Measurements from ENCODE around the gene RERE.

The RERE gene

DNA sequence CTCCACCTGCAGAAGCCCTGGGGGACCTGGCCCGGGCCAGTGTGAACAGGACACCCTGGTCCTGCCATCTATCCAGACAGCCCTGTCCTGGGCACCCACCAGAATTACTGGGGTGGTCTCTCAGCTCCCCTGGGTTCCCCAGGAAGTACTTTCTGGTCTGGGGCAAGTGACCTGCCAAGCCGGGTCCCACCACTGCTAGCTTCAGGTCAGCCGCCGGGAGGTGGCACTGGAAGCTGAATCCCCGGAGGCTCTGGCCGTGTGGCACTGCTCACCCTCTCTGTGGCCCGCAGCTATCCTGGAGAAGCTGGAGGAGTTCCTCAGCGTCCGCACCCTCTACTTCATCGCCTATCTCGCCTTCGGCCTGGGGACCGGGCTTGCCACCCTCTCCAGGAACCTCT, 478.2 kb downstream of the RERE start:
- Histone ChIP-seq H3K4me3 (ENCODE audit: low read depth in 1 of 5, low read length in 5 of 5) (no peak overlapping the region), H3K27ac (ENCODE audit: low read depth, low read length) (no peak overlapping the region), H3K4me1 (ENCODE audit: control insufficient read depth in 5 of 5, insufficient read depth in 5 of 5, low read length in 5 of 5) (peaks cover 3 to 16% (median 15%) of the 10 kb centered on the region in 5 donors), H3K9ac (ENCODE audit: low read length in 5 of 5) (no peak overlapping the region), H3K27me3 (ENCODE audit: control insufficient read depth in 5 of 5, insufficient read depth in 4 of 5, low read length in 5 of 5) (no peaks in the 10 kb centered on the region), H3K9me3 (ENCODE audit: control insufficient read depth in 5 of 5, low read length in 5 of 5) (no peaks in the 10 kb centered on the region), H3K36me3 (ENCODE audit: control insufficient read depth in 5 of 5, insufficient read depth in 5 of 5, low read length in 5 of 5) (peaks cover 0 to 7% (median 4%) of the 10 kb centered on the region in 5 donors)

DNA sequence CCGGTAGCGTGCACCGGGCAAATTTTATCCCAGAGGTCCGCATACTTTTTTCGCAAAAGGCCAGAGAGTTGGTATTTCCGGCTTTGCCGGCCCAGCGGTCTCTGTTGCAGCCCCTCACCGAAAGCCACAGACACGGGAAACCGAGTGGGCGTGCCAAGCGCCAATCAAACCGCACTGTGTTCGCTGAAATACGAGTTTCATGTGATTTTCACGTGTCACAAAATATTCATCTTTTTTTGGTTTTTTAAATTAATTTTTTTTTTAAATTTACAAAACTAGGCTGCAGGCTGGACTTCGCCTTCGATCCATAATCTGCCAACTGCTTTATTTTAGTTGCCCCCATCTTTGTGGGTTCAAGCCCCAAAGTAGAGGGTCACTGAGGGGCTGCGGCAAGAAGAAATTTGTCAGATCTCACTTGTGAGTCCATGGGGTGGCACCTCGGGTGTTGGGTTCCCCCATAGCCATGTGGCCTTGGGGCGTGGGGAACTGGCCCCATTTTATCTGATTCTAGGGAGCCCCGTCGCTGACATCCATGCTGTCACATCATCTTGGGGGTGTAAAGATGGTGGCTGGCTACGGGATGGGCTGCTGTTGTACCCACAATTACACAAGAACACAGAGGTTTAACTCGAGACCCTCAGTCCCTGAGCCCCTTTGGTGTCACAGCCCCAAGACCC, 478.8 kb downstream of the RERE start:
- H3K4me1 ChIP-seq (ENCODE audit: control insufficient read depth in 5 of 5, insufficient read depth in 5 of 5, low read length in 5 of 5): peaks cover 3 to 12% (median 10%) of the 10 kb centered on the region in 5 donors
- peaks cover 0 to 7% (median 4%) of the 10 kb centered on the region in 5 donors for H3K36me3 ChIP-seq (ENCODE audit: control insufficient read depth in 5 of 5, insufficient read depth in 5 of 5, low read length in 5 of 5)
- no peak overlapping the region for H3K27ac ChIP-seq (ENCODE audit: low read depth, low read length)
- no peak overlapping the region for H3K9ac ChIP-seq (ENCODE audit: low read length in 5 of 5)
- H3K9me3 ChIP-seq (ENCODE audit: control insufficient read depth in 5 of 5, low read length in 5 of 5): no peaks in the 10 kb centered on the region
- no peaks in the 10 kb centered on the region for H3K27me3 ChIP-seq (ENCODE audit: control insufficient read depth in 5 of 5, insufficient read depth in 4 of 5, low read length in 5 of 5)
- no peak overlapping the region for H3K4me3 ChIP-seq (ENCODE audit: low read depth in 1 of 5, low read length in 5 of 5)

DNA sequence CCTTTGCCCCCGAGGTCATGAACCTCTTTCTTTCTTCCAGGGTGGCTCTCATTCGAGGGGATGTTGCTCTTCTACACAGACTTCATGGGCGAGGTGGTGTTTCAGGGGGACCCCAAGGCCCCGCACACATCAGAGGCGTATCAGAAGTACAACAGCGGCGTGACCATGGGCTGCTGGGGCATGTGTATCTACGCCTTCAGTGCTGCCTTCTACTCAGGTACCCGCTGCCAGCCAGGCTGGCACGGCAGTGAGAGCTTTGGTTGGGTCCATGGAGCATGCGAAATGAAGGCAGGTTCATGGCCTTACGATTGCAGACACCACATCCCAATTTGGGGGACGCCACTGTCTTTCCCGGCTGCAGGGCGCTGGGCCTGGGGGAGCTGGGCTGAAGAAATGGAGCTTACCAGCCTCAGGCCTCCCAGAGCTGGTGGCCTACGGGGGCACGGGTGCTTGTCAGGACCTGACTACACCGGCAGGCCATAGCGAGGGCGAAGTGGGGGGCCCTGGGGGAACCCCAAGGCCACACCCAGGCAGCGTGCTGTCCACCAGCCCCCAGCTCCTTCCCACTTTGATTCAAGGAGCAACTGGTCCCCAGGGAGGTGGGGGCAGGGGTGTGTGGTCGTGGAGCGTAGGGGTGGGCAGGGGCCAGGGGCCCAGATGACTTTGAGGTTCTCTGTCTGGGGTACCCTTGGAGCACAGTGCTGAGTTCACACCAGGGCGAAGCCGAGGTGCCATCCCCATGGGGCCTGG, 479.5 kb downstream of the RERE start:
- Histone ChIP-seq H3K9me3 (ENCODE audit: control insufficient read depth in 5 of 5, low read length in 5 of 5) (no peaks in the 10 kb centered on the region), H3K4me1 (ENCODE audit: control insufficient read depth in 5 of 5, insufficient read depth in 5 of 5, low read length in 5 of 5) (peaks cover 0 to 8% (median 4%) of the 10 kb centered on the region in 5 donors), H3K27ac (ENCODE audit: low read depth, low read length) (no peak overlapping the region), H3K36me3 (ENCODE audit: control insufficient read depth in 5 of 5, insufficient read depth in 5 of 5, low read length in 5 of 5) (peaks cover 0 to 7% (median 4%) of the 10 kb centered on the region in 5 donors), H3K27me3 (ENCODE audit: control insufficient read depth in 5 of 5, insufficient read depth in 4 of 5, low read length in 5 of 5) (no peaks in the 10 kb centered on the region), H3K4me3 (ENCODE audit: low read depth in 1 of 5, low read length in 5 of 5) (no peak overlapping the region), H3K9ac (ENCODE audit: low read length in 5 of 5) (no peak overlapping the region)

DNA sequence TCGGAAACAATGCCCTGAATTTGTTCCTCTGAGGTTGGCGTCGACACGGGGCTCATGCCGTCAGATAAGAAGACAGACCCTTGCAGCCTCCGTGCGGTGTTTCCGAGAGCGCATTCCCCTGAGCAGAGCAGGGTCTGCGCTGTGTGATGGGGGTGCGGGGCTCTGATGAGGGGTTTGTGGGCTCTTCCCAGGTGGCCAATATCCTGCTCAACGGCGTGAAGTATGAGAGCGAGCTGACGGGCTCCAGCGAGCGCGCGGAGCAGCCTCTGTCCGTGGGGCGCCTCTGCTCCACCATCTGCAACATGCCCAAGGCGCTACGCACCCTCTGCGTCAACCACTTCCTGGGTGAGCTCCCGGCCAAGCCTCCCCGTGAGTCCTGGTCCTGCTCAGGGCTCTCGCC, 482.2 kb downstream of the RERE start:
- H3K27me3 ChIP-seq (ENCODE audit: control insufficient read depth in 5 of 5, insufficient read depth in 4 of 5, low read length in 5 of 5): no peaks in the 10 kb centered on the region
- no peaks in the 10 kb centered on the region for H3K9me3 ChIP-seq (ENCODE audit: control insufficient read depth in 5 of 5, low read length in 5 of 5)
- H3K9ac ChIP-seq (ENCODE audit: low read length in 5 of 5): no peak overlapping the region
- H3K4me3 ChIP-seq (ENCODE audit: low read depth in 1 of 5, low read length in 5 of 5): no peak overlapping the region
- H3K4me1 ChIP-seq (ENCODE audit: control insufficient read depth in 5 of 5, insufficient read depth in 5 of 5, low read length in 5 of 5): peaks cover 0 to 2% (median 0%) of the 10 kb centered on the region in 5 donors
- no peak overlapping the region for H3K27ac ChIP-seq (ENCODE audit: low read depth, low read length)
- peaks cover 0 to 10% (median 4%) of the 10 kb centered on the region in 5 donors for H3K36me3 ChIP-seq (ENCODE audit: control insufficient read depth in 5 of 5, insufficient read depth in 5 of 5, low read length in 5 of 5)

DNA sequence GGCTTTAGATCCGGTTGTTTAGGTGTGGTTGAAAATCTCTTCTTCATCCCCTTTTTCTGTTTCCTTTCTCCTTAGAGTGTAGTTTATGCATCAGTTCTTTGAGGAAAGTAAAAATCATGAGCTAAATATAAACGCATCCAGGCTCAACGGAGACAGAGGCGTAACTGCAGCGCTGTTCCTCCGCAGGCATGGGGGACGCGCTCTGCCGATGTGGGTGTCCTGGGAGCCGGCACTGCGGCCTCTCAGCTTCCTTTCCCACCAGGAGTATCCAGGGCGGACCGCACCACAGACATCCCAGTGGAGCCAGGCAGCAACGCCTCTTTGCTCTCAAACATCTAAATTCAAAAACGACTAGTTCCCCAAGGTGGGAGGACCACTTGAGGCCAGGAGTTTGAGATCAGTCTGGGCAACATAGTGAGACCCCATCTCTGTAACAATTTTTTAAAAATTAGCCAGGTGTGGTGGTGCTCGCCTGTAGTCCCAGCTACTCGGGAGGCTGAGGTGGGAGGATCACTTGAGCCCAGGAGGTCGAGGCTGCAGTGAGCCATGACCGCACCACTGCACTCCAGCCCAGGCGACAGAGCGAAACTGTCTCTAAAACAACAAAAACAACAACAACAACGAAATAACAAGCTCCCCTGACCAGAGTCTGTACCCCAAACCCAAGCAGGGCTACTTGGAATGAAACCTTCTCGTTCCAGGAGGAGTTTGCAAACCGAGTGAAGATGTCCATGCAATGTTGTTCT, 483.2 kb downstream of the RERE start:
- Histone ChIP-seq H3K36me3 (ENCODE audit: control insufficient read depth in 5 of 5, insufficient read depth in 5 of 5, low read length in 5 of 5) (peaks cover 0 to 6% (median 0%) of the 10 kb centered on the region in 5 donors), H3K27ac (ENCODE audit: low read depth, low read length) (no peak overlapping the region), H3K9me3 (ENCODE audit: control insufficient read depth in 5 of 5, low read length in 5 of 5) (no peaks in the 10 kb centered on the region), H3K4me1 (ENCODE audit: control insufficient read depth in 5 of 5, insufficient read depth in 5 of 5, low read length in 5 of 5) (peaks cover 0 to 2% (median 0%) of the 10 kb centered on the region in 5 donors), H3K27me3 (ENCODE audit: control insufficient read depth in 5 of 5, insufficient read depth in 4 of 5, low read length in 5 of 5) (no peaks in the 10 kb centered on the region), H3K4me3 (ENCODE audit: low read depth in 1 of 5, low read length in 5 of 5) (no peak overlapping the region), H3K9ac (ENCODE audit: low read length in 5 of 5) (no peak overlapping the region)

DNA sequence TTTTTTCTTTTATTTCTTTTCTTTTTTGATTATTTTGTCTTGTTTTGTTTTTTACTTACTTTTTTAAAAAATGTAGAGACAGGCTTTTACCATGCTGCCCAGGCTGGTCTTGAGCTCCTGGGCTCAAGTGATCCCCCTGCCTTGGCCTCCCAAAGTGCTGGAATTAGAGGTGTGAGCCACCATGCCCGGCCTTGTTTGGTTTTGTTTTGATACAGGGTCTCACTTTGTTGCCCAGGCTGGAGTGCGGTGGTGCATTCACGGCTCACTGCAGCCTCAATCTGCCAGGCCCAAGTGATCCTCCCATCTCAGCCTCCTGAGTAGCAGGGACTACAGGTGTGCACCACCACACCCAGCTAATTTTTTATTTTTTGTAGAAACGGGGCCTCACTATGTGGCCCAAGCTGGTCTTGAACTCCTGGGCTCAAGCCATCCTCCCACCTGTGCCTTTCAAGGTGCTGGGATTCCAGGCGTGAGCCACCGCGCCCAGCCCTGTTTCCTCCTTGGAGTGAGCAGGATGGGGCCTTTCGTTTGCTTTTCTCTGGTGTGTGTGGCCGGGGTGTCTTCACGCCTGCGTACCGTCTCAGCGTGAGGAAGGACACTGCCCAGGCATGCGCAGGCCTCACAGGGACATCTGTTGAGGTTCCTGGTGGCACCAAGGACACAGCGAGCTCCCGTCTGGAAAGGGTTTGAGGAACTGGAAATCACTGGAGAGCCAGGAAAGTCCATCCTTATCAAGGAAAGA, 484.0 kb downstream of the RERE start:
- Histone ChIP-seq H3K36me3 (ENCODE audit: control insufficient read depth in 5 of 5, insufficient read depth in 5 of 5, low read length in 5 of 5) (peaks cover 0 to 5% (median 0%) of the 10 kb centered on the region in 5 donors), H3K27ac (ENCODE audit: low read depth, low read length) (no peak overlapping the region), H3K9me3 (ENCODE audit: control insufficient read depth in 5 of 5, low read length in 5 of 5) (no peaks in the 10 kb centered on the region), H3K27me3 (ENCODE audit: control insufficient read depth in 5 of 5, insufficient read depth in 4 of 5, low read length in 5 of 5) (no peaks in the 10 kb centered on the region), H3K4me3 (ENCODE audit: low read depth in 1 of 5, low read length in 5 of 5) (no peak overlapping the region), H3K9ac (ENCODE audit: low read length in 5 of 5) (no peak overlapping the region), H3K4me1 (ENCODE audit: control insufficient read depth in 5 of 5, insufficient read depth in 5 of 5, low read length in 5 of 5) (peaks cover 0 to 2% (median 0%) of the 10 kb centered on the region in 5 donors)

DNA sequence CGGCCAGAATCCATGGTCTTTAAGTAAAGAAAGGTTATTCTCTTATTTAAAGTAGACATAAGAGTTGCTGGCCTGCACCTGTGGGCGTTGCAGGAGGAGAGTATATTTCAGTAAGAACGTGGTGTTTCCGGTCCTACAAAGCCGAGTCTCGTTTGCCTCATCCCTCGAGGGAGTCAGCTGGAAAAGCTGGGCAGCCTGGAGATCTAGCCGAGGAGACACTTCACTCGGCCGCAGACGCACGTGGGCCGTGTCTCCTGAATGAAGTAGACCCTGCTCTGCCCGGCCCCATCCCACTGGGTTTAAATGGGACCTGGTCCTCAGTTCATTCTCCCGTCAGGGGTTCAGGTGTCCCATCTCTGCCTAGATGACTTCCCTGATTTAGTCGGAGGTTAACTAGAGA, 484.6 kb downstream of the RERE start:
- Histone ChIP-seq H3K36me3 (ENCODE audit: control insufficient read depth in 5 of 5, insufficient read depth in 5 of 5, low read length in 5 of 5) (peaks cover 0 to 5% (median 0%) of the 10 kb centered on the region in 5 donors), H3K9me3 (ENCODE audit: control insufficient read depth in 5 of 5, low read length in 5 of 5) (no peaks in the 10 kb centered on the region), H3K27ac (ENCODE audit: low read depth, low read length) (no peak overlapping the region), H3K4me3 (ENCODE audit: low read depth in 1 of 5, low read length in 5 of 5) (no peak overlapping the region), H3K9ac (ENCODE audit: low read length in 5 of 5) (no peak overlapping the region), H3K27me3 (ENCODE audit: control insufficient read depth in 5 of 5, insufficient read depth in 4 of 5, low read length in 5 of 5) (no peaks in the 10 kb centered on the region), H3K4me1 (ENCODE audit: control insufficient read depth in 5 of 5, insufficient read depth in 5 of 5, low read length in 5 of 5) (peaks cover 0 to 2% (median 0%) of the 10 kb centered on the region in 5 donors)

DNA sequence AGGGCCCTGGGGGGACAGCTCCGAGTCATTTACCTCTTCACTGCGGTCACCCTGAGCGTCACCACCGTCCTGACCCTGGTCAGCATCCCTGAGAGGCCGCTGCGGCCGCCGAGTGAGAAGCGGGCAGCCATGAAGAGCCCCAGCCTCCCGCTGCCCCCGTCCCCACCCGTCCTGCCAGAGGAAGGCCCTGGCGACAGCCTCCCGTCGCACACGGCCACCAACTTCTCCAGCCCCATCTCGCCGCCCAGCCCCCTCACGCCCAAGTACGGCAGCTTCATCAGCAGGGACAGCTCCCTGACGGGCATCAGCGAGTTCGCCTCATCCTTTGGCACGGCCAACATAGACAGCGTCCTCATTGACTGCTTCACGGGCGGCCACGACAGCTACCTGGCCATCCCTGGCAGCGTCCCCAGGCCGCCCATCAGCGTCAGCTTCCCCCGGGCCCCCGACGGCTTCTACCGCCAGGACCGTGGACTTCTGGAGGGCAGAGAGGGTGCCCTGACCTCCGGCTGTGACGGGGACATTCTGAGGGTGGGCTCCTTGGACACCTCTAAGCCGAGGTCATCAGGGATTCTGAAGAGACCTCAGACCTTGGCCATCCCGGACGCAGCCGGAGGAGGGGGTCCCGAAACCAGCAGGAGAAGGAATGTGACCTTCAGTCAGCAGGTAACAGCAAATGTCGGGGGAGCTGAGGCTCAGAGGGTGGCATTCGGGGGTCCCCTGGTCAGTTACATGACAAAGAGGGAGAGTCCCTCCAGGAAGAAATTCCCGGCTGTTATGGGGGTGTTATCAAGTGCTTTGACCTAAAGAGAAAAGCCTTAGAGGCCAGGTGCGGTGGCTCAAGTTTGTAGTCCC, 486.9 kb downstream of the RERE start:
- no peak overlapping the region for H3K9ac ChIP-seq (ENCODE audit: low read length in 5 of 5)
- H3K4me1 ChIP-seq (ENCODE audit: control insufficient read depth in 5 of 5, insufficient read depth in 5 of 5, low read length in 5 of 5): peaks cover 0 to 2% (median 0%) of the 10 kb centered on the region in 5 donors
- peaks cover 0 to 12% (median 6%) of the 10 kb centered on the region in 5 donors for H3K36me3 ChIP-seq (ENCODE audit: control insufficient read depth in 5 of 5, insufficient read depth in 5 of 5, low read length in 5 of 5)

DNA sequence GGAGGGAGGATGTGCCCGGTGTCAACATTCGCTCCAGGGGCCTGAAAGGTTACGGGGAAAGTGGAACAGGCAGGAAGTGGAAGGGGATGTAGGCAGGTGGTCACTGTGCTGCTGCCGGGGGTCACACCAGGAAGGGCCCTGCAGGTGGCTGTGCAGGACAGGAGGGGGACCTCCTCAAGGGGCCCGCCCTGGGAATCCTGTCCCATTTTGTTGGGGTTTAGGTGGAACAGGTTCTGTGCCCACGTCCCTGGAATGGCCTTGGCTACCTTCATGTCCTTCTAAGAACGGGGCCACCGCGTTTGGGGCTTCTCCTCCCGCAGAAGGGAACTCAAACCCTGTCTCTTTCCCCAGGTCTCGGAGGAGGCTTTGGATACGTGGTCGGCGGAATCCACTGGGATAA, 487.6 kb downstream of the RERE start:
- Histone ChIP-seq H3K36me3 (ENCODE audit: control insufficient read depth in 5 of 5, insufficient read depth in 5 of 5, low read length in 5 of 5) (peaks cover 0 to 8% (median 6%) of the 10 kb centered on the region in 5 donors), H3K4me1 (ENCODE audit: control insufficient read depth in 5 of 5, insufficient read depth in 5 of 5, low read length in 5 of 5) (peaks cover 0 to 3% (median 2%) of the 10 kb centered on the region in 5 donors), H3K27me3 (ENCODE audit: control insufficient read depth in 5 of 5, insufficient read depth in 4 of 5, low read length in 5 of 5) (no peaks in the 10 kb centered on the region), H3K9ac (ENCODE audit: low read length in 5 of 5) (no peak overlapping the region), H3K27ac (ENCODE audit: low read depth, low read length) (no peak overlapping the region), H3K9me3 (ENCODE audit: control insufficient read depth in 5 of 5, low read length in 5 of 5) (no peaks in the 10 kb centered on the region), H3K4me3 (ENCODE audit: low read depth in 1 of 5, low read length in 5 of 5) (no peak overlapping the region)

More for the DNA sequence above, 486.9 kb downstream of the RERE start:
- Histone ChIP-seq H3K27me3 (ENCODE audit: control insufficient read depth in 5 of 5, insufficient read depth in 4 of 5, low read length in 5 of 5) (no peaks in the 10 kb centered on the region), H3K27ac (ENCODE audit: low read depth, low read length) (no peak overlapping the region), H3K4me3 (ENCODE audit: low read depth in 1 of 5, low read length in 5 of 5) (no peak overlapping the region), H3K9me3 (ENCODE audit: control insufficient read depth in 5 of 5, low read length in 5 of 5) (no peaks in the 10 kb centered on the region)
